ENCODE measurements around the gene CDC6.
A peak's percentile ranks its signal among the peaks of the same experiment; 100 is the strongest.
"Not testable (repeated sequence)": the region's sequence is repeated elsewhere in the genome, so short reads cannot be mapped to it uniquely, and the experiment has no call there.

The CDC6 gene

DNA sequence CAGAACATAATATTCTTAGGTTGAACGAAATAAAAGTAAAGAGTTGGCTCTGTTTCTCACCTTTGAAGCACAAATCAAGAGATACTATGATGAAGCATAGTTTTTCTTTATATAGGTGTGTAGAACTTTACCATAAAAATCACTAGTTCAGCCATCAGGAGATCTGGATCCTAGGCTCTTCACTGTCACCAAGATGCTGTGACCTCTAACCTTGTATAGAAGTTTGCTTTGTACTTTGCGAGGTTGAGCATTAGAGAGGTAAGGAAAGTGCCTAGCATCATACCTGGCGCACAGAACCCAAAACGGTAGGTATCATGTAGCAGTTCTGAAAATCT is 553 bp upstream of the CDC6 start:
- no peak for DNase-seq (ENCODE audit: low read depth)

DNA sequence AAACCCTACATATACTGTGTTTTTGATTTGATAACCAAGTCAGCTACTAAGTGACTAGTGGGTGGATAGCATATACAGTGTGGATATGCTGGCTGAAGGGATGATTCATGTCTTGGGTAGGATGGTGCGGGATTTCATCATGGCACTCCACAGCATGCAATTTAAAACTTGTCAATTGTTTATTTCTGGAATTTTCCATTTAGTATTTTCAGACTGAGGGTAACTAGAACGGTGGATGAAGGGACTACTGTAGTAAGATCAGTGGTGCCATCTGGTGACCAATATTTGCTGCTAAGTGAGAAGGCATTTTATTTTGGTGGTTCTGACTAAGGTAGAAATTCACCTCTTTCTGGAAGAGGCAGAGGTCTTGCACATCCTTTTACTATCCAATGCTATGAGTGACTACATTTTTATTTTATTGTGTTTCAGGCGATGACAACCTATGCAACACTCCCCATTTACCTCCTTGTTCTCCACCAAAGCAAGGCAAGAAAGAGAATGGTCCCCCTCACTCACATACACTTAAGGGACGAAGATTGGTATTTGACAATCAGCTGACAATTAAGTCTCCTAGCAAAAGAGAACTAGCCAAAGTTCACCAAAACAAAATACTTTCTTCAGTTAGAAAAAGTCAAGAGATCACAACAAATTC is 3.1 kb downstream of the CDC6 start:
- DNase-seq (ENCODE audit: low read depth) = peak; percentile 97

DNA sequence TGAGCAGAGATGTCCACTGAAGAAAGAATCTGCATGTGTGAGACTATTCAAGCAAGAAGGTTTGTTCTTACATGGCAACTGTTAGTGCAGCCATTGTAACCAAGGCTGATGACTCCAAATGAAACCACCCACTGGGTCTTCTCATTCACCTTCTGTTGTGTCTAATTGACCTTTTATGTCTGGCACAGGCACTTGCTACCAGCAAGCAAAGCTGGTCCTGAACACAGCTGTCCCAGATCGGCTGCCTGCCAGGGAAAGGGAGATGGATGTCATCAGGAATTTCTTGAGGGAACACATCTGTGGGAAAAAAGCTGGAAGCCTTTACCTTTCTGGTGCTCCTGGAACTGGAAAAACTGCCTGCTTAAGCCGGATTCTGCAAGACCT is 3.6 kb downstream of the CDC6 start:
- DNase-seq (ENCODE audit: low read depth) = no peak

DNA sequence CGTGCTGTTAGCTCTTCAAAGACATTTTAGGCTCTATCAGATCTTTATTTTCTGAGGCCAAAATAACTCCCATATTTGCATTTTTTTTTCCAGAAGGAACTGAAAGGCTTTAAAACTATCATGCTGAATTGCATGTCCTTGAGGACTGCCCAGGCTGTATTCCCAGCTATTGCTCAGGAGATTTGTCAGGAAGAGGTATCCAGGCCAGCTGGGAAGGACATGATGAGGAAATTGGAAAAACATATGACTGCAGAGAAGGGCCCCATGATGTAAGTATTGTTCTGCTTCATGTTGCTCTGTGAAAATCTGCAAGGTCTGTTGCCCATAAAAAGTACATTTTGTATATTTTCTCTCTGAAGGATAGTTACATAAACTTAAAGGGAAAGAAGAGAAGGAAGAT is 5.7 kb downstream of the CDC6 start:
- DNase-seq (ENCODE audit: low read depth) = peak; percentile 64

DNA sequence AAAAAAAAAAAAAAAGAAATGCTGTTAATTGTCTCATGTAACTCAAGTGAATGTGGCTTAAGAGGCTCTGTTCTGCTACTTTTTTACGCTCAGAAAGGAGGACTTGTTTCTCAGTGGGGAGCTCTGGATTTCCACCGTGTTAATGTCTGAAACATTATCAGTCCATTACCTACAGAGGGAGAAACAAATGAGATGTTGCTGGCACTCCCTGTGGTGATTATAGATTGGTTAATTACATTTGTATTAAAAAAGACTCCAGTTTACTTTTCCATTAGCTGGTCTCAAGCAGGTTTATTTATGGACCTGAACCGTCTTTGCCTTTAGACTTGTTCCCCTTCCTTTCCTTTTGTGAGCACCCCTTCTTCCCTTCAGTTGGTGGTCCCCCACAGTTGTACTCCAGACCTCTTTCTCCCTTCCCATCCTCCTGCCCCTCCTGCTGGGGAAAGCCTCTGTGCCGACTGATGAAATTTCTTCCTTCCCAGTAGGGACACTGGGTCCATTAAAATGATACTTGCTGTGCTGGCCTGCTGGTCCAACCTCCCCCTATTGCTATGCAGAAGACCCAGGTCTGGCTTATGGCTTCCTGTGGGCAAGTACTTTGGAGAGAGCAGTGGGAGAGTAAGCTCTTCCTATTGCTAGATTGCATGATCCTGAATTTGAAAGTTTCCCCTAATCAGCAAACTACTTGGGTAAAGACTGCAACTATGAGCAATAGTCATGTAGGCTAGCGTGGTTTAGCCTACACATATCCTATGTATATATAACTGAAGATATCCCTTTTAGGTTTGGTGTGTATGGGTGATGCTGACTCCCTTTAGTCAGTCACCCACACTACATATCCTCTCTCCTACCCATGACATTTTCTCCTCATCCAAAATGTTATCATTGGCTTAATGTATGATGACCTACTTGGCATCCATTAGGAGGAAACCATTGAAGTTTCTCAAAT is 8.1 kb downstream of the CDC6 start:
- no peak for DNase-seq (ENCODE audit: low read depth)

DNA sequence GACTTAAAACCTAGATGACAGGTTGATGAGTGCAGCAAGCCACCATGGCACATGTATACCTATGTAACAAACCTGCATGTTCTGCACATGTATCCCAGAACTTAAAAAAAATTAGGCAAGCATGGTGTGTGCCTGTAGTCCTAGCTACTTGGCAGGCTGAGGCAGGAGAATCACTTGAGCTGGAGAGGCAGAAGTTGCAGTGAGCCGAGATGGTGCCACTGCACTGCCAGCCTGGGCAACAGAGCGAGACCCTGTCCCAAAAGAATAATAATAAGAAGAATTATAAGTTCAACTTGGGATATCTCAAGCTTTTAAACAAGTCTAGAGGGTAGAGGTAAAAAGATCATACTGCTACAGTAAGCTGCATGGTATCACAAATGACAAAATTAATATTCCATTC is 9.8 kb downstream of the CDC6 start:
- DNase-seq (ENCODE audit: low read depth) = no peak

DNA sequence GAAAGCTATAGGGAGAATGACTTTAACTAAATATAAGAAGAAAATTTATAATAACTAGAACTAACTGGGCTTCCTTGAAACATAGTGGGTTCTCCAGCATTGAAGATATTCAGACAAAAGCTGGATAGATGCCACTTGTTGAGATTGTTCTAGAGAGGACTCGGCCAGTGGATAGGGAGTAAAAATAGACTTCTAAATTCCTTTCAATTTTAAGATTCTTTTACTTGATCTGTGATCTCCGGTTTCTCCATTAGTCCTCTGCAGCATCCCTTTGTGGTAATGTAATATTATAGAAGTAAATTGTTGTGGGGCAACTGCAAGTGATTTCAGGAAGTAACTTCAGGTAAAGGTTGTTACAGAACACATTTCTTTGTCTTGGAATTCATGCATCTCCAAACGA is 11.0 kb downstream of the CDC6 start:
- DNase-seq (ENCODE audit: low read depth) = peak; percentile 72

DNA sequence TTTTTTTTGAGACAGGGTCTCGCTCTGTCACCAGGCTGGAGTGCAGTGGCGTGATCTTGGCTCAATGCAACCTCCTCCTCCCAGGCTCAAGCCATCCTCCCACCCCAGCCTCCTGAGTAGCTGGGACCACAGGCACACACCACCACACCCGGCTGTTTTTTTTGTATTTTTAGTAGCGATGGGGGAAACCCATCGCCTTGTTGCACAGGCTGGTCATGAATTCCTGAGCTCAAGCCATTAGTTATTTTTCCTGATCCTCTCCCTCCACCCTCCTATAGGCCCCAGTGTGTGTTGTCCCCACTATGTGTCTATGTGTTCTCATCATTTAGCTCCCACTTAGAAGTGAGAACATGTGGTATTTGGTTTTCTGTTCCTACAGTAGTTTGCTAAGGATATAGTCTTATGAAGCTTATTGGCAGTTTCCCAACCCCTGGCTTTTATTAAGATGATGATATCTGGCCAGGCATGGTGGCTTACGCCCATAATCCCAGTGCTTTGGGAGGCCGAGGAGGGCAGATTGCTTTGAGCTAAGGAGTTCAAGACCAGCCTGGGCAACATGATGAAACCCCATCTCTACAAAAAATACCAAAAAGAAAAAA is 11.6 kb downstream of the CDC6 start:
- peak; percentile 80 for DNase-seq (ENCODE audit: low read depth)

DNA sequence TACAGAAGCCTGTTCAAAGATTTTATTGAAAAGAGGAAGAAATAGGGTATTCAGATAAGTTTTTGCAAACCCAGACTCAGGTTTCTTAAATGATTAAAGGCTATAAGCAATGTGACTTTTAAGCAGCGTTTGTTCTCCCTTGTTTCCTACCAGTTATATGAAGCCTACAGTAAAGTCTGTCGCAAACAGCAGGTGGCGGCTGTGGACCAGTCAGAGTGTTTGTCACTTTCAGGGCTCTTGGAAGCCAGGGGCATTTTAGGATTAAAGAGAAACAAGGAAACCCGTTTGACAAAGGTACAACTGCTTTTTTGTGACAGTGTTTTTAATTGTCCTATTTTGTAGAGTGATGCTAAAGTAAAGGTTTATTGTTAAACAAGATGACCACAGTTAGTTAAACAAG is 13.6 kb downstream of the CDC6 start:
- no peak for DNase-seq (ENCODE audit: low read depth)

DNA sequence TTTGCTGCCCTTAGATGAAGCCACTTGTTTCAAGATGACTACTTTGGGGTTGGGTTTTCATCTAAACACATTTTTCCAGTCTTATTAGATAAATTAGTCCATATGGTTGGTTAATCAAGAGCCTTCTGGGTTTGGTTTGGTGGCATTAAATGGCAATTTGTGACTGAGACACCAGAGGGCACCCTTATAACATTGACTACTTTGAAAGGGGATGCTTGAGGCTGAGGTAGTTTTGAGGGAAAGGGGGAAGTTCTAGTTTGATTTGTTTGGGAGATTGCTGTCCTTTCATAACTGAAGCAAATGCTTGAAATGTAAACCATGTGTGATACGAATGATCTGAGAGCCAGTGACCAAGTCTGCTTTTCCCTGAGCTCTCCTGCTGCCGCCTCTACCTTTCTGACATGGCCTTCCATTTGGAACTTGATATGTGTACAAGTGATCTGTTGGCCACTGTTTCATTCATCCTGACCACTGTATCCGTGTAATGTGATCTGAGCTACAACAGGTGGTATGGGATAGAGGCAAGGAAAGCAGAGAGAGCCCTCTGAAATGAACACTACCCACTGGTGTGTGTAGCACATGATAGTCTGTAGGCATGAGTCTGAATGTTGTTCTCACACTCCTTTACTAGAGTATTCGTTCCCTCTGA is 15.5 kb downstream of the CDC6 start:
- peak; percentile 86 for DNase-seq (ENCODE audit: low read depth)

DNA sequence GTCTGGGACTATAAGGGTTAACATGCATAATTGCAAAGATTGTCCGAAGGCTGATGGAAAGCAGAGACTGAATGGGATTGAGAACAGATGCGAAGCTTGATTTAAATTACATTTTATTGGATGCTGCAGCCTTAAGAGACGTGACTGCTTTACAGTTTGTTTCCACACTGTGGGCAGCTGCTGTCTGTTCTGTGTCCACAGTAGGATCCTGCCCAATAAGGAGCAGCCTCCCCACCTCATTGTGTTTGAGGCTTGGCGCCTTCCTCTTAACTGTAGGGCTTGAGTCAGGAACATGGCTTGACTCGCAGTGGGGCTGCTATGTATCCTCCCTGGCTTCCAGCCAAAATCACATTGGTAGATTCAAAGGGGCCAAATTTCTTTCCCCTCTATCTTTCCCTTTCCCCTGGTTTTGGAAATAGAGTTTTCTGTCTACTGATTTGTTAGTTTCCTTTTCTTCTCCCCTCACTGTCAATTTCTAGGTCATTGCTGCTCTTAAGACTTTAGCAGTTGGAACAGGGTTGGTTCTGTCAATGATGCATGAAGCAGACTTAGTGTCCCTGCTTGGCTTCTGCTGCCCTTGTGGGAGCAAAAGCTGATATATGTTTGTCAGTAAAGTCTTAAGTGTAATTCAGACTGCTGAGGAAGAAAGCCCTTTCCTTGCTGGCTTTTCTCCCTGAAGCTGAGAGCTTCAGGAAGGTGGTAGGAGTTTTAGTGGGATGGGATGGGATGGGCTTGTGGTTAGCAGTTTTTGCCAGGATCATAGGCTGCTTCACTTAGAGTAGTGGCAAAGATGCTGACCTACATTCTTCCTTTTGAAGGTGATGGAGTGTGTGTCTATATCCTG is 16.3 kb downstream of the CDC6 start:
- peak; percentile 74 for DNase-seq (ENCODE audit: low read depth)

DNA sequence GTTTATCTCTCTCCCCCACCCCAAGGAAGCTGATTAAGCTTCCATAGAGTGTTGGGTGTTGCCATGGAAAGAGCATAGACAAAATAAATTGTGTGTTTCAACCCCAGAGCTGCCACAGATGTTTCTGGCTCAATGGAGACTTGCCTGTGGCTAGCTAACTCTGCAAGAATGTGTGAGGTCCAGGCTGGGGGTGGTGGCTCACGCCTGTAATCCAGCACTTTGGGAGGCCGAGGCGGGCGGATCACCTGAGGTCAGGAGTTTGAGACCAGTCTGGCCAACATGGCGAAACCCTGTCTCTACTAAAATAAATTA is 16.8 kb downstream of the CDC6 start:
- DNase-seq (ENCODE audit: low read depth) = peak; percentile 78

DNA sequence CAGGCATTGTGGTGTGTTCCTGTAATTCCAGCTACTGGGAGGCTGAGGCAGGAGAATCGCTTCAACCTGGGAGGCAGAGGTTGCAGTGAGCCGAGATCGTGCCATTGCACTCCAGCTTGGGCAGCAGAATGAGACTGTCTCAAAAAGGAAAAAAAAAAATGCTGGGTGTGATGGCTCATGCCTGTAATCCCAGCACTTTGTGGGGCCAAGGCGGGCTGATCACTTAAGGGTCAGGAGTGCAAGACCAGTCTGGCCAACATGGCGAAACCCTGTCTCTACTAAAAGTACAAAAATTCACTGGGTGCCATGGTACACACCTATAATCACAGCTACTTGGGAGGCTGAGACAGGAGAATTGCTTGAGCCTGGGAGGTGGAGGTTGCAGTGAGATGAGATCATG is 17.2 kb downstream of the CDC6 start:
- DNase-seq (ENCODE audit: low read depth) = not testable (repeated sequence)

DNA sequence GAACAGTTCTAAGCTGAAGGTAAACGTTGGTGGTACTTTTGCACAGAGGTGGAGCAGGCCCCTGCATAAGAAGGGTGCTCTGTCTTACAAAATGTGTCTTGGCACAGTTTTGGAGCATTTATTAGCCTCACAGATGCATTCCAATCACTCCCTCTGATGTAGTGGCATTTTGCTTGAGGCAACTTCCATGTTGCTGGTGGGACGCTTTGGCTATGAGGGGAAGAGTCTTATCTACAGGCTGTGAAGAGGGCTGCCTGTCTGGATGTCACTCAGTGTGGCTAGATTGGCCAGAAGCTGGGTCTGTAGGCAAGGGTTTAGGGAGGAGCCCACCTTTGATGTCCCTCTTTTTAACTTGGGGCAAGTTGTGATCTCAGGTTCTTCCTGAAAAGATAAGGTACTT is 18.7 kb downstream of the CDC6 start:
- DNase-seq (ENCODE audit: low read depth) = no peak

DNA sequence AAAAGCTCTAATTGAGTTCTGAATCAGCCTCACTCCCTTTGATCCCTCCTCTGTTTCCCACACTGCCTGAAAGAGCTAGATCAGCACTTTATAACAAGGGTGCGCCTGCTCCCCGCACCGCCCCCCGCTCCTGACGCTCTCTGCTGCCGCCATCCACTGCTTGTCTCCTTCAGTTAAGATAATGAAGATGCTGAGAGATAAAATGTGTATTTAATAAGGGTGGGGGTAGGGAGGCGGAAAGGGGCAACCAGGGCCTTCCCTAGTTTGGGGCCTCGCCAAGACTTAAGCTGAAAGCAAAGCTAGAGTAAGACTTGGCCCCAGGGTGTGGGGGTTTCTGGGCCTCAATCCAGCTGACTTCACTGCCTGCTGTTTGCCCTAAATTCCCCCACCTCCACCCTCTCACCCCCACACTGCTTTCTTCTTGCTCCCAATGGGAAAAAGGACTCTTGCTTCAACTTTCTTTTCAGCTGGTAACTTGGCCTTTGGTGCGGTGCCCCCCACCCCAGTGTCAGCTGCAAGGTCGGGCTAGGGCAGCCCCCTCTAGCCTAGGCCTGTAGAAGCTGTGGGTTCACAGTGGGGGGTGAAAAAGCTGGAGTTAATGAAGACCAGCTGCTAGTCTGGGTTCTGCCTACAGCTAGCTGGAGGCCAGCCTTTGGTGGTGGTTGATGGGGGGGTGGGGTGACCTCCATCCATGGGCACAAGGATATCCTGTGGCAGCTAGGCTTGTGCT is 19.5 kb downstream of the CDC6 start:
- peak; percentile 86 for DNase-seq (ENCODE audit: low read depth)

DNA sequence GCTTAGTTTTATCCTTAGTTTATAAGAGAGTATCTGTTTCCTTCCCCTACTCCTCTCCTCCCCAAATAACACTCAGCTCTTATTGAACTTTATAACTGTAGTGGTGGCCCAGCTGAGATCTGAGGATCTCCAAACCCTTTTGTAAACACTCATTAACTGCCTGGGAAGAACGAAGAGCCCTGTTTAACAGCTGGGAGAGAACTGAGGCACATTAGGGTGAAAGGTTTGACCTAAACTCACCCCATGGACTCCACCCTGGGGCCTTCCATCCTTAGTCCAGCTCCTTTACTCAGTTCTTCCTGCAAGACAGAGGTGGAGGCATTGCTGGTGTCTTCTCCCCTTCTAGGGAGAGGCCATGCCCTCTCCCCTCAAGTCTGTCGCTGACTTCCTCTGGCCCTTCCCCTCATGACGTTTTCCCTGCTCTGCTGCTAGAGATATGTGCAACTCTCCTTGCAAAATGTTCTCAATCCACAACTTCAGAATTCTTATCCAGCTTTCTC is 20.1 kb downstream of the CDC6 start:
- DNase-seq (ENCODE audit: low read depth) = peak; percentile 54

DNA sequence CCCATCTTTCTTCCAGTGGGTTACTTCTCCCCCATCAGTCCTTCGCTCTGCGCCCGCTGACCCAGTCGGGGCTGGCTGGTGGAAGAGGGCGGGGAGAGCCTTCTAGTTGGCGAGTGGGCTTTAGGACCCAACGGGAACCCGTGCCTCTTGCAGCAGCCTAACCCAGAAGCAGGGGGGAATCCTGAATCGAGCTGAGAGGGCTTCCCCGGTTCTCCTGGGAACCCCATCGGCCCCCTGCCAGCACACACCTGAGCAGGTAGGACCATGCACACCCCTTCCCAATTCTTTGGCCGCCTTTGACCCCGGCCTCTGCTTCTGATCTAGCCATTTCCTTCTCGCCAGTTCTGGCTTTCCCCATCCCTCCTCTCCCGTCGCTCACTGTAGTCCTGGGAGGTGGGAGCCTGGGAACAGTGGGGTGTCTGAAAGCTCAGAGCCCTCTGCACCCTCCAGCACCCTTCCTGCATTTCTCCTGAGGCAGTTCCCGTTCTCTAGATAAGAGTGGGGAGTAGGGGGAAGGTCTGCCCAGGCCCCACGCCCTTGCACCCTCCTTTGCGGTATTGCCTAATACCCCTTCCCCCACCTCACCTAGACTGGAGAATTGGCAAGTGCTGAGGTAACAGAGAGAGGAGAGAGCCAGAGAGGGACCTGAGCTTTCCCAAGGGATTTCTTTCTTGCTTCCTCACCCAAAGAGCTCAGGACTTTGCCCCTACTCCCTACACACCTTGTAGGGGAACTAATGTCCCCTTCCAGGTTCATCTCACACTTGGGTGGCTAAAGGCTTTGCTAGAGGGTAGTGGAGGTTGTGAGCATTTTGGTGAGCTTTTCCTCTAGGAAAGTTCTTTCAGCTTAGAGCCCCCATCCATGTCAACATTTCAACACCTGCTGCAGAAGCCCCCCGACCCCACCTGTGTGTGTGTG is 21.6 kb downstream of the CDC6 start, which contains the start of gene RARA:
RARA (plus strand) TSS at position 150 of the 918 bp plus-strand sequence. CDS start 22,039 bp downstream, outside the sequence.
- no peak for DNase-seq (ENCODE audit: low read depth)

DNA sequence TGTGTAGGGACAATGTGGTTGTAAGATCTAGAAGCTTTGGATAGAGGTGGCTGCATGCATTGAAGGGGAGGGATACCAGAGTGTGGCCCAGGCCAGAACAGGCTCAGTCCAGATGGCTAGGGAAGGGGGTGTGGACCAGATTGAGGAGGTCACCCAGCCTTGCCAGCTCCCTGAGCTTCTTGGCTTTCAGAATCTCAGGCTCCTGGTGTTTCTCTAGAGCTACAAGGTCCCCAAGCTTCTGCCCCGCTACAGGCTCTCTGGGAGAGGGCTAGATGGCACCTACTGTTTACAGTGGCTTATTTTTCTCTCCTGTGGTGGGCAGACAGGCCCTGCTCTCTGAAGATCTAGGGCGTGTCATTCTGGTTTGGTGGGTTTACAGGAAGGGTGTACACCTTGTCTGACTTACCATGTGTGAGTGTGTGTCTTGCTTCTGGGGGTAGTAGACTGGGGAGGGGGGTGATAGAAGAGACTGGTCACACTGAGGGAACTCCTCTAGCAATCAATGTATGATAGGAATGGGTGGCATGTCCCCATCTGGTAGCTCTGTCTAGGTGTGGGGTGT is 22.4 kb downstream of the CDC6 start:
- no peak for DNase-seq (ENCODE audit: low read depth)

DNA sequence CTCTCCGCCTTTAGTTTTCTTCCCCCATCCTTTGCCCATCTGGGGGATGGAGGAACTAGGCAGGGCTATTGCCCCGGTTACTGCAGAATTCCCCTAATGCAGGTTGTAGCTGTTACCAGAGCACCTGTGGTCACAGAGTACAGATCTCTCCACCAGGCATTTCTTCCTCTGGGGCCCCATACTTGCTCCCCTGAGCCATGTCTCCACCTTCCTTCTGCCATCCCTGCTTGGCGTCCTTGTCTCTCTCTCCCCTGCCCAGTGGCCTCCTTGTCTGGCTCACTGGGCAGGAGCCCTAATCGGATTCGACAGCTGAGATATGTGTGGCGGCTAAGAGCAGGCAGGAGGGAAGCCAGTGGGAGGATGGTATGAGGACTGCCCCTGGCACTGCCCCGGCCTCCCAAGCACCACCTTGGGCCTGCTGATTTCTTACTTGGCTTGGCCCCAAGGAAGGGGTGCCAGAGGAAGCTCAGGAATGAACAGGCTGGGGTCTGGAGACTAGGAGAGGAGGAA is 23.3 kb downstream of the CDC6 start:
- no peak for DNase-seq (ENCODE audit: low read depth)

Data from fibroblast of gingiva (primary cell).